Sciatic nerve (tissue), 2 donors: ENCODE results near the gene STK32C. TPM values are rescaled to one million over a fixed set of nuclear protein-coding genes. Genes with fewer than 3 reads are reported as not detected.
"Not testable (repeated sequence)": the region's sequence is repeated elsewhere in the genome, so short reads cannot be mapped to it uniquely, and the experiment has no call there.

Source experiments
- ATAC-seq: fragments of 200-7000 bp; cut with Tn5 transposase; one replicate; pipeline ENCODE4 v1.9.1; 2020; ENCODE audit warnings: mild to moderate bottlenecking, moderate library complexity
- DNase-seq: peaks from one replicate; pipeline ENCODE4 v3.0.0-alpha.2; 2020; ENCODE audit warnings: low spot score
- intact Hi-C: fragments of 100-400 bp; cut with DNase I; formaldehyde crosslinking; loops from one replicate; pipeline ENCODE4 v1.14.2; 2022
- total RNA-seq: library from RNA; stranded (reverse); fragmentation: NEBNext Ultra II Directional; extraction: Animal tissue kit (Norgen Biotek cat#: 25700); gene quantifications from one replicate; pipeline ENCODE4 v1.2.1, GENCODE V29; 2021
- donor health status: DM: no; HTN: no; CAD: no.
- donor health status: DM: no; HTN: no; CAD: no.

The STK32C gene
- total RNA-seq, 1 donor from 2014 or later: 11.1 TPM

DNA sequence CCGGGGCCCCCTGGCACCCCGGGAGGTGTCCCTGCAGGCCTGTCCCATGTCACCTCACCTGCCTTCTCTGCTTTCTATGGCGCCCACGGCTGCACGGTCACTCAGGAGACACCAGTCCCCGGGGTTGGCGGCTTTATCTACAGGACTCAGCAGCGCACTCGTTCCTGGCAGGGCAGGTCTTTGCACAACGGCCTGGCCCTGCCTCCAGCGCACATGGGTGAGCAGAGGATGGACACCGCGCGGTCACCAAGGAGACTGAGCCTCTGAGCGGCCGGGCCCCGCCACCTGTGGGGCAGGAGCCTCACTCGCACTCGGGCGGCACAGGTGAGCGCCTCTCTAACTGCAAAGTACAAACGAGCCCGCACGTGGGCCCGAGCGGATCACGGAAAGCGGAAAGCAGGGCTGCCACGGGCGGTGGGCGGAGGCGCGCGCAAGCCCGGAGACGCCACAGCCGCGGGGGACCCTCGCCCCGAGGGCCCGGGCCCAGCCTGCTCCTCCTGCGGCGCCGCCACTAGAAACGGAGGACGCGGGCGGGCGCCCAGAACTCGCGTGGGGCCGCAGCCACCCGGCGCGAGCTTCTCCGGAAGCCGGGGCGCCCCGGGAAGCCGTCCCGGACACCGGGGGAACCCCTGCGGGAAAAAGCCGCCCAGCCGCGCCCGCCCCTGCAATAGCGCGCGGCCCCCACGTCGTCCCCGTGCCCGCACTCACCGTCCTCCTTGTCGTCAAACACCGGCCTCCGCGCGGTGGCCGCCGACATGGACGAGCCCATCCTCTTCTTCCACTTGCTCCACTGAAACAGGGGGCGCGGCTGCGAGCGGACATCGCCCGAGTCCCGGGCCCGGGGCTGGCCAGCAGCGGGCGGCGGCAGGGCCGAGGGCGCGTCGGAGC is 642 bp downstream of the STK32C start:
- ATAC-seq (no peak), DNase-seq (peak; percentile 78)
- intact Hi-C loops: no loop called here

DNA sequence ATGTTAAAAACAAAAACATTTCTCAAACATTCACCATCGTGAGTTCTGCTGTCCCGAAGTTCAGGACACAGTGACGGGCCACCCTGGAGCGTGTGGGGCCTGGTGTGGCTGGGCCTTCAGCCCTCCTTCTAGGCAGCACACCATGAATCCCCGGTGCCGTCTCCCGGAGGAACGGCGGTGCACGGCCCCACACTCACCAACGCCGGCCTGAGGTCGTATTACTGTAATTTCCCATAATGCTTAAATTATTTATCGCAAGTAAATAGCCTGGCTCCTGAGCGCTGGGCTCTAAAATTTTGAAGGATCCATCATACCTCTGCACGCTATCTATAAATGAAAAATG is 1.4 kb downstream of the STK32C start:
- ATAC-seq (no peak), DNase-seq (peak; percentile 53)
- intact Hi-C loops: no loop called here

DNA sequence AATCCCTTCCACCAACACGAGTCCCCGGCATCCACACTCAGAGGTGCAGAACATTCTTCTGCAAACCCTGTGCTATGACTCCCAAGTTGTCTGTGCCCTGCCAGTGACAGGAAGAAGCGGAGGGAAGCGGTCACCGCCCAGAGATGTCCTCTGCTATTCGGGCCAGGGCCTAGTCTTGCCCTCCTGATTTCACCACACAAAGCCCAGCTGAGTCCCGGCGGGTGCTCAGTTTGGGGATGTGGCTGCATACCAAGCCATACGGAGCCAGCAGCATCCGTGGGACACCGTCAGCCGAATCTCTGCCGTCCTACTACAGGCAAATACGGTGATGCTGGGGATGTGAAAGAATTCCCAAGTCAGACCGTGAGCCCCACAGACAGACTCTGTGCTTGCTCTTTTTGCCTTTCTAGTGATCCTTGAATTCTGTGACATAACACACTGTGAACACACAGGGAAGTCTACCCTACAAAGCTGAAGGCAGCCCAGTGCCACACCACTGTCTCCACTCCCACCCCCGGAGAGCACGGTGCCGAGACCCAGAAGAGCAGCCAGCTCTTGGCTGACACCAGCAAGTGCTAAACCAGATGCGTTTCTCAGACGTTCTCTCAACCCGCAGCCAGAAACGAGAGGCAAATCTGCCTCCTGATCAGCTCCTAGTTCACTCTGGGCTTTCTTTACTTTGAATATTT is 2.0 kb downstream of the STK32C start:
- ATAC-seq (no peak), DNase-seq (peak; percentile 46)
- intact Hi-C loops: no loop called here

DNA sequence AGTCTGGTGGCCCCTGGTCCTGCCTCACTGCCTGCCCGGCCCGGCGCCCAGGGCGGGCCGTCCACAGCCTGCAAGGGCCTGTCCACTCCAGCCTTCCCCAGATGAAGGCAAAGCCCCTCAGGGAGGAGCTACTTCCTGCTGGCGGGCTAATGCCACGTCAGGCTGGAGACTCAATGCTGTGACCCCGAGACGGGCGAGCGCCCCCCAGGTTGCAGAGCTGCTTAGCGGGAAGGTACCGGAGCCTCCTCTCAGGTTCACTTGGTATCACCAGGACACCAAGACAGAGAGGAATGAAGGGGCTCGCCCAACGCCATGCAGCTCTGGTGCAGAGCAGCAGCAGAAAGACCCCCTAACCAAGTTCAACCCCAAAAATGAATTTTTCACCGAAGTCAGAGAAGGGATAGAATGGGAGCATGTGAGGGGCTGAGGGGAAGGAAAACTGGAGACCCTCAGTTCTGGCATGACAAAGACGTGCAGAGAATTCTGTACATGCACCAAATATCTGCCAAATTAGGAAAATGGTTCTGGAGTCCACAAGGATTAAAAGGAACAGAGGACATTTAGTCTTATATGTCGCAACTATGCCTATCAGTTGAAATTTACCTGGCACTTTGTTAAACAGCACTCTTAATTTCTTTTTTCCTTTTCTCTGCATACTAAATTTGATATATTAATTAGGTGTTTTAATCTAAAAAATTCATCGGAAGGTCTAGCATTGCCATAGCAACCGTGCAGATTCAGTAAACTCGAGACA is 2.8 kb downstream of the STK32C start:
- intact Hi-C loops: no loop called here
- DNase-seq (peak; percentile 54), ATAC-seq (no peak)

DNA sequence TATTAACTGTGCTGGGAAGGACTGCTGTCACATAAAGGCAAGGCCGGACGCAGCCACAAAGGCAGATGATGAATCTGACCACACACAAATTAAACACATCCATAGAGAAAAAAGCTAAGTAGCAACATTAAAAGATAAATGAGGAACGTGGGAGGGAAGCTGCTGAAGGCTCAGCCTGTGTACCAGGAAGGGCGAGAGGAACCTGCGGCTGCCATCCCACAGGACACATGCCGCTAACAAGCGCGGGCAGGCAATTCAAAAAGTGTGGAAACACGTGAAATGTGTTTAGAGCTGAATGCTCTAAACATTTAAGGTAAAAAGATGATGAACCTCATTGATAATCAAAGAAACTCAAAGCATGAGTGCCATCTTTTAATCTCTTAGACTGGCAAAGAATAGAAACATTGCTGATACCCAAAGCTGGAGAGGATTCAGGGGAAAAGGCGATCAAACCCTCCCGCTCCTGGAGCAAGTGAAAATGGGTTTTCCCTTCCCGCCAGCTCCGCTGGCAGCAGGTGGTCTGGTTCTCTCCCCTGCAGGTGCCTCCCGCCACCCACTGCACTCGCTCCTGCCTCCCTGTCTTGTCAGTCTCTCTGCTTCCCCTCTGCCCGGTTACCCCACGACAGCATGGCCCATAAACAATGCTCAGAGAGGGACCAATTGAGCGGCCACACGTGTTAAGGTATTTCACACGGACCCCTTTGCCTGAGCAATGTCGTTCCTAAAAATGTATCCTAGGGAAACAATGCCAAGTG is 4.2 kb downstream of the STK32C start:
- ATAC-seq (no peak), DNase-seq (peak; percentile 47)
- intact Hi-C loops: no loop called here

DNA sequence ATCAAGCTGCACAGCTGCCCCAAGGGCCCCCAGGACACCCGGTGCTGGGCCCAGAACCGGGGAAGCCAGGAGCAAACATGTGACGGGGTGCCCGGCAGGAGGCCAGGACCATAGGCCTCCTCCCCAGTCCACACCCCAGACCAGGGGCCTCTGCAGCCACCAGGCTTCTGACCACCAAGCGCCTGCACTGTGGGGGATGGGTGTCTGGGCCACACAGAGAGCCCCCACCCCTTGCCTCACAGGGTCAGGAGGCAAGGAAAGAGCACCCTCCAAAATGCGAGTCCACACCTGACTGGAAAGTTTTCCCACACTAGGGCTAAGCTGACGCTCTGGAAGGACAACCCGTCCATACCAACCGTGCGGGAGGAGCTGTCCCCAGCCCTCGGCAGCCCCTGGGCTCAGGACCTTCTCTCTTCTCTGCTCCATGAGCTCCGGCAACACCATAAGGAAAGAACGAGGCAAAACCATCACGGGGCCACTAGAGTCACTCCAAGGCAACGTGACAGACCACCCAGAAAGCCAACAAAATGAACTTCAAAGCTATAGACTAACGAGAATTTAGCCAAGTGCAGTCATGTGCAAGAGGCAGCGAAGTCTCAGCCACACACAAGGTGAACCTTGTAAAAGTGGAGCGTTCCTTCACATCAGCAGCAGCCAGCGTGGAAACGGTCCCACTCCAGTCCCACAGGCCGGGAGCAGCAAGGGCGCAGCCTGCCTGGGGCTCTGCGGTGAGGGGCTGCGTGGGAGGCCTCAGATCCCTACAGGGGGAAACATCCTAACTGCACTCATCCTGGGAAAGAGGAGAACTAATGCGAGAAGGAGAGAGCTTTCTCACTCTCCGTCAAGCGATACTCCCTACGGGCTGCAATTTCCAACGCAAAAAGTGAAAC is 5.1 kb downstream of the STK32C start:
- intact Hi-C loops: no loop called here
- no peak for ATAC-seq
- peak; percentile 52 for DNase-seq

DNA sequence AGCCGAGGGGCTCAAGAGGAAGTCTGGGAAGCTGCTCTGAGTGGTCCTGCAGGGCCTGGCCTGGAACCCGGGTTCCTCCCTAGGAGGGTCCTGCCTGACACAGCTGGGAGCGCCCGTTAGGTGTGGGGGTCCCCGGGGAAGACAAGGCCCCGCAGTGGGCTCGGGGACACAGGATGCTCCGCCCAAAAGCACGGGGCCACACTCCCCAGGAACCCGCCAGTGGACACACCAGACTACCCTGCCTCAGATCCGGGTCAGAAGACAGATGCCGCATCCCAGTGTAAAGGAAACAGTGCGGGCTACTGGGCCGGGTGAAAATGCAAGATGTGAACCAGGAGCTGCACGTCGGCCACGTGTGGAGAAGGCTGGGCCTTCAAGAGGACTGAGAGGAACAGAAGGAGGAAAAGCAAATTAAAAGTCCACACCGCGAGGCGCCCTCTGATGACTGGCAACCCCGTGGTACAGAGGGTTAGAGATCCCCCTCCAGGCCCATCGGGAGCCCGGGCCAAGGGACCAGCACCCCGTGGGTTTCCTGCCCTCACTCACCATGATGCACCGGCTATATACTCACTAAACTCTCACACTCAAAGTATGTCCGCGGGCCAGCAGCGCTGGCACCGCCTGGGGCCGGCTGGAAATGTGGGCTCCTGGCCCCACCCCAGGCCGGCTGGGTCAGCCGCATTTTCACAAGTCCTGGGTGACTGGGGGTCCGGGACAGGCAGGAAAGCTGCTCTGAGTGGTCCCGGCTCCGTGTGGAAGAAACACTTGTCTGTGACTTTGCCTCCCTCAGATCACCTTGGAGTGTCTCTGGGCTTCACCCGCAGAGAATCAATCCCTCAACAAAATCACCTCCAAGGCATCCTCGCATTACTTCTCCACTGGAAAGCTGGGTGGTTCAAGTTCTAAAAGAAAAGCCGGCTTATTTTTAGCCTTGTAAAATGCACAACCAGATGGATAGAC is 6.1 kb downstream of the STK32C start:
- DNase-seq (peak; percentile 49), ATAC-seq (no peak)
- intact Hi-C loops: no loop called here

DNA sequence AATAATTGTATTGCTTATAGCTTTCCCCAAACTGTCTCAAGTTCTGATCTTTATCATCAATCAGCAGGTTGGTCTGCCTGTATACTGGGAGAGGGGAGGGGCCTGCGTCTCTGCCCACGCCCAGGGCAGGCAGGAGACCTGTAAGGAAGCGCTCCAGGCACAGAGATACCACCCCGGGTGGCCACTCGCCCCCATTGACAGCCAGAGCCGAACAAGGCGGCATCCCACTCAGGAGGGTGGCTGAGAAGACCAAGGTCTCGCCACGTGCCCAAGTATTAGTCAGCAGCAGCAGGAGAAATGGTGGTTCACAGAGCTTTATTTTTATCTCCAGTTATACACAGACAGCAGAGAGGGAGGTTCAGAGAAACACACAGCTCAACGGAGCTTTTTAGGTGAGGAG is 7.2 kb downstream of the STK32C start:
- no peak for ATAC-seq
- DNase-seq: peak; percentile 26
- intact Hi-C loops: no loop called here

DNA sequence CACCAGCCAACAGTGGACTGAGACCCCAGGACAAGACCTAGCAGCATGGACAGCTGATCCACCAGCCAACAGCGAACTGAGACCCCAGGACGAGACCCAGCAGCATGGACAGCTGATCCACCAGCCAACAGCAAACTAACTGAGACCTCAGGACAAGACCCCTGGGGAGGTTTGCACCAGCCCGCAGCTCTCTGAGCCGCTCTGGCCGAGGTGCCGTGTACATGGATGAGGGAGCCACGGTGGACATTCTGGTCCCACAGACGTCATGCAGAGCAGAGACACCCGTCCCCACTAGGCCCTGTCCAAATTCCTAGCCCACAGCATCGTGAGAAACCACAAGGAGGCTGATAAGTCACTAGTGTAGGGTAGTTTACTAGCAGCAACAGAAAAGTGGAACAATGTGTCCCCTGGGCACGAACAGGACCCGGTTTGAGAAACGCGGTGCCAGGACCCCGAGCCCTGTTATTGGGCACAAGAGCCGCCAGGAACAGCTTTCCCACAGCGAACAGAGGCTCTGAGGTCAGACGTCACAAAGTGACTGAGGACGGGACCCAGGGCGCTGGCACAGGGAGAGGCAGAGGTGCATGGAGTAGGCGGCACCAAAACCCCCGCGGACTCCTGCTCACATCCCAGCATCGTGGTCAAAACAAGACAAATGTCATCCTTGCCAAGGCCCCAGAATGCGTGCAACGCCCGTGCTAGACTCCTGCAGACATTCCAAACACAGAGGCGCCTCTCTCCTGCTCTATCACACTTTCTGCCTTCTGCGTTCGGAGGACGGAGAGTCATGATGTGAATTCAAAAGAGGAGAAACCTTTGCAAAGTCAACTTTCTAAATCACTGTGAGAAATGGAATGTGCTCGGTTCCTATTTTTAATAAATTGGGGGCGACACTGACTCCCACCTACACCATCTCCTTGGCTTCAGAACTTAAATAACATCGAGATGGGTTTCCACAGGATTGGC is 8.1 kb downstream of the STK32C start:
- ATAC-seq: no peak
- DNase-seq: peak; percentile 49
- intact Hi-C loops: no loop called here

DNA sequence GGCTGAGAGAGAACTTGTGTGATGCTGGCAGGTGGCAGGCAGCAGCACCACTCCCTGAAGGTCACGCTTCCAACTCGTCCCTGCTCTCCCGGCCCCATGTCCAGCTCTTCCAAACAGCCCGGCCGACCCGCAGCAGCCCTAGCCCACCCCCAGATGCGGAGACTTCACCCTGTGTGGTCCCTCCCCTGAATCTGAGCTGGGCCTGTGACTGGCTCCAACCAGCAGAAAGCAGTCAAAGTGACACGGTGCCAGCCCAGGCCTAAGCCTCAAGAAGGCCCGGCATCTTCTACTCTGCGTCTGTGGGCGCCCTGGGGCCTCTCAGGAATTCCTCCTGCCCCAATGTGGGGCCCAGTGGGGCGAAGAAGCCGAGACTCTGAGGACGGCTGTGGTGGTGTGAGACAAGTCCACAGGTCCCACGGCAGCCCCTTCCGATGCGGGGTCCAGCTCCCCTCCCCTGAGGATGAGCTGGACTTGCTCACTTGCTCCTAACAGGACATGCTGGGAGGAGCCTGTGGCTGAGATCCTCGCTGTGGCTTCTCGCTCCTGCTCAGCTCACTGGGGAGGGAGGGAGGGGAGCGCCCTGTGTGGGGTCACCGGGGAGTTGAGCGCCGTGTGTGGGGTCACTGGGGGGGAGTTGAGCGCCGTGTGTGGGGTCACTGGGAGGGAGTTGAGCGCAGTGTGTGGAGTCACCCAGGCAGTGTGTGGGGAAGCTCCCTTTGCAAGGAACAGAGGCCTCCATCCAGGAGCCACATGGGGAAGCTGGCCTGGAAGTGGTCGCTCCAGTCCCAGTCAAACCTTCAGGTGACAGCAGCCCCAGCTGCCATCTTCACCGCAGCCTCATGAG is 9.5 kb downstream of the STK32C start:
- ATAC-seq: peak; percentile 47
- peak; percentile 50 for DNase-seq
- intact Hi-C loops: no loop called here

DNA sequence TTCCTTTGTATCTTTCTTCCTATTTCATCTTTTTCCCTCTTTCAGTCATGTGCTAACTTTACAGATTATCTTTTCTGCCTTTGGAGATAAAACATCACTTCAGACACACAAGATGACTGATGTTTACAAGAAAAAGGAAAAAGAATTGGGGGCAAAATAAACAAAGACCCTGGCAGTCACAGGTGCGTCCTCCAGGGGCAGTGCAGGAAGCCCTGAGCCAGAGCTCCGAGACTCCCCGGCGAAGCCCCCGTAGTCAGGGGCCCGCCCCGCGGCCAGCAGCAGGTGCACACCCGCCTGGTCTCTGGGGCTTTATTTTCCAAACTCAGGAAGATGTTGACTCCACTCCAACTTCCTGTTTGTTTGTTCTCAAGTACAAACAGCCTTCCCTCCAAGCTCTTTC is 10.2 kb downstream of the STK32C start:
- ATAC-seq (no peak), DNase-seq (peak; percentile 44)
- intact Hi-C loops: no loop called here

DNA sequence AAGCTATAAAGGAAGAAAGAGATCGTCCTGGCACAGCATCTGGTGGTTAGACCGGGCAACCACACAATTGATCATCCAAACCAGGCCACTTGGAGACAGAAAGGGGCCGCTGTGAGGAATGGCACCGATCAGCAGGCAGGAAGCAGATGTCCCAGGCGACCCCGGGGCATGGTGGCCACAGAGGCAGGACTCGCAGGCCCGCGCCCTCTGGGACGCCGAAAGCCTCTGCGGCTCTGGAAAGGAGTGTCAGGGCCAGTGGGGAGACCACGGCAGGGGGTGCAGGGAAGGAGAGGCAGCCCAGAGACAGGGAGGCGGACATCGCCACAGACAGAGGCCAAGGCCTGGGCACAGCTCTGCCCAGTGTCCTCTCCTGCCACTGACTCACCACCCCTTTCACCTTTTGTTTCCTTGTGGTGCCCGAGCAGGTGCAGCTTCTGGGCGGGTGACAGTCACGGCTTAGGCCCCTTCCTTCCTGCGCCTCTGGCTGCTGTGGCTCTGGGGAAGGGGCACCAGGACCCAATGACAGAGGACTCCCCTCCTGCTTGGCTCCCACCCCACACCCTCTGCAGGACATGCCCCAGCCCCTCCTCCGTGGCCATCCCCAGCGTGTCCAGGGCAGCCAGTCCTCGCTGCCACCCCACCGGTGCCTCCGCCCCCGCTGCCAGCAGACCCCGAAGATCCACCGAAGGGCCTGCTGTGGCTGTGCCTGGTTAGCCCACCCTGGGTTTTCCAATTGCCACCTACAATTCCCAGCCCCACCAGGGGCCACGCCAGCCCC is 10.9 kb downstream of the STK32C start:
- ATAC-seq (no peak), DNase-seq (peak; percentile 48)
- intact Hi-C loops: no loop called here

DNA sequence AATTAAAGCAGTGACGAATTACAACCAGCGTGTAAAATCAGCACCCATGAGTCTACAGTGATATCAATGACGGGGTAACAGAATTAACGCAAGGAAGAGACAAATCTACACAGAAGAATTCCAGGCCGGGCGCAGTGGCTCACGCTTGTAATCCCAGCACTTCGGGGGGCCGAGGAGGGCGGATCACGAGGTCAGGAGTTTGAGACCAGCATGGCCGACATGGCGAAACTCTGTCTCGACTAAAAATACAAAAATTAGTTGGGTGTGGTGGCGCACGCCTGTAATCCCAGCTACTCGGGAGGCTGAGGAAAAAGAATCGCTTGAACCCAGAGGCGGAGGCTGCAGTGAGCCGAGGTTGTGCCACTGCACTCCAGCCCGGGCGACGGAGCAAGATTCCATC is 12.3 kb downstream of the STK32C start:
- ATAC-seq, intact Hi-C loops: not testable (repeated sequence)
- peak; percentile 48 for DNase-seq

DNA sequence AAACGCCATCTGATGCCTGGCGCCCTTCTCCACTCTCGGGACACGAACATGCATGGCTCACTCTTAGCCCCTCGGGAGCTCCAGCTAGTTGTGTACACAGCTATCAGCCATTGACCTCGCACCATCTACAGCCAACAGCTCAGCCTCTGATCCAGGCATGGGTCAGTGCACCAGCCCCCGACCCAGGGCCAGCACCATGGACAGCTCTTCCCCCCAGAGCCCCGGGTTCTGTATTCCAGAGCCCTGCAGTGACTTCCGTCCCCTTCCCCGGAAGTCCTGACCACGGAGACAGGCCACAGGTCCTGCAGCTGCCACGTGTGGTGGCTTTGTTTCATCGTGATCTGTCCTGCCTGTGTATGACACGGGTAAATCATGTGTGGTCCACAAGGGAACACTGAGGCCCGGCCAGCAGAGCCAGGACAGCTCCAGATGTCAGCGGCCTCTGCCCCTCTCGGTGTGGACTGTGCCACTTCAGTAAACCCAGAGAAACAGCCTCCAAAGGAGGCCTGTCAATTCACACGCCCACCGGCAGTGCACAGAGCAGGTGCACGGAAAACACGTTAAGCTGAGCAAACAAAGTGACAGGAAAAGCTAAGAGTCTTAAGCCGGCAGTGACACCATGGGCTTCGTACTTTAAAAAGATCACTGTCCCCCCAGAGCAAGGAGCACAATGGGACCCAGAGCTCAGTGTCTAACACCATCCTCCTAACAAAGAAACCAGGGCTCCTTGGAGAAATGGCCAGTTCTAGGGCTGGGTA is 13.0 kb downstream of the STK32C start:
- ATAC-seq: no peak
- DNase-seq: peak; percentile 46
- intact Hi-C loops: no loop called here
